ENCODE data around the gene SAA1. TPM values are rescaled to one million over a fixed set of nuclear protein-coding genes. Genes with fewer than 3 reads are reported as not detected.
"Not testable (repeated sequence)": the region's sequence is repeated elsewhere in the genome, so short reads cannot be mapped to it uniquely, and the experiment has no call there.

Gene SAA1
- polyA plus RNA-seq, 3 donors from 2014 or later, result not detected

GRCh38 chr11:18267335-18268133, 1.5 kb downstream of the SAA1 start:
- peak in 1 of 3 donors; percentile 18 for DNase-seq
- not testable (repeated sequence) for H3K27me3 Mint-ChIP-seq (ENCODE audit: low read depth in 3 of 3); H3K4me1 Mint-ChIP-seq; H3K9me3 Mint-ChIP-seq; H3K36me3 Mint-ChIP-seq
- Mint-ChIP-seq H3K4me3 (peak overlapping the region in 1 of 5 donors; percentile 55), H3K27ac (peak overlapping the region in 2 of 6 donors; percentile 65 to 75)

- not testable (repeated sequence) for H3K4me3 Mint-ChIP-seq
These were observed 3.2 kb downstream of the SAA1 start for GRCh38 chr11:18269252-18269651.

GRCh38 chr11:18270102-18270501, 4.0 kb downstream of the SAA1 start:
- H3K27ac Mint-ChIP-seq, result no peak overlapping the region
- no peak overlapping the region for H3K4me3 Mint-ChIP-seq
- no peaks in the 10 kb centered on the region for H3K9me3 Mint-ChIP-seq
- peaks cover 0 to 3% (median 0%) of the 10 kb centered on the region in 3 donors for H3K27me3 Mint-ChIP-seq (ENCODE audit: low read depth in 3 of 3)
- no peaks in the 10 kb centered on the region for H3K4me1 Mint-ChIP-seq
- H3K36me3 Mint-ChIP-seq, result peaks cover 4 to 14% (median 7%) of the 10 kb centered on the region in 3 donors
- DNase-seq, result no peak

More at GRCh38 chr11:18269252-18269651, 3.2 kb downstream of the SAA1 start:
- H3K9me3 Mint-ChIP-seq; H3K27ac Mint-ChIP-seq; H3K27me3 Mint-ChIP-seq (ENCODE audit: low read depth in 3 of 3); DNase-seq; H3K4me1 Mint-ChIP-seq: not testable (repeated sequence)
- H3K36me3 Mint-ChIP-seq, result peaks cover 4 to 13% (median 6%) of the 10 kb centered on the region in 3 donors

- H3K9me3 Mint-ChIP-seq, result no peaks in the 10 kb centered on the region
- no peak overlapping the region for H3K27ac Mint-ChIP-seq
- no peaks in the 10 kb centered on the region for H3K4me1 Mint-ChIP-seq
- H3K36me3 Mint-ChIP-seq, result peaks cover 4 to 17% (median 10%) of the 10 kb centered on the region in 3 donors
- DNase-seq, result no peak
- H3K27me3 Mint-ChIP-seq (ENCODE audit: low read depth in 3 of 3), result peaks cover 0 to 3% (median 0%) of the 10 kb centered on the region in 3 donors
- no peak overlapping the region for H3K4me3 Mint-ChIP-seq
These were observed 5.1 kb downstream of the SAA1 start for GRCh38 chr11:18271206-18271605.

DNA sequence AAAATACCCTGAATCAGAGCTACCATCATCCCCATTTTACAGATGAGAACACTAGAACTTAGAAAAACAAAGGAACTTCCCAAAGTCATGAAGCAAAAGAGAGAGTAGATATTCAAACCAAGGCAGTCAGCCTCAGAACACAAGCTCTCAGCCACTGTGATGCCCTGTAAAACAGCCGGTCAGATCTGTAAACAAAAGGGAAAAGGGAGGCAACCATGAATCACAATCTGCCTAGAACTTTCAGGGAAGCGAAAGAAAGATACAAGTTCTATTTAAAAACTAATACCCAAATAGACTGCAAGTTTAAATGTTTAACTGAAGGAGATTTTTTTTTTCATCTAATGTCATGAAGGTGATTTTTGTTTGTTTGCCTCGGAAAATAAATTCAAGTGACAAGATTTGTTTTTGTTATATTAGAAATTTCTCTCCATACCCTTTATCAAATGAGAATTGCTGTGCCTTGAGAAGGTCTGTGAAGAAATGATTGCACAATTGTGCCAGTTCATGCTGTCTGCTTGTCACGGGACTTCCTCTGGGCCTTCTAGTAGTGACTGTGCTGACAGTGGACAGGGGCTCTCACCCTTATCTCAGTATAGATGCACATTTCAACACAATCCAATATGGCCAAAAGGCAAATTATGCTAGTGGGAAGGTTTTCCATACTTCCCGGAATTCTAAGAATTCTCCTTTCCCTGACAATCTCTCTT, 11.7 kb downstream of the SAA1 start:
- no peak overlapping the region for H3K27ac Mint-ChIP-seq
- peaks cover 18 to 38% (median 36%) of the 10 kb centered on the region in 3 donors for H3K36me3 Mint-ChIP-seq
- no peak for DNase-seq
- no peak overlapping the region for H3K4me3 Mint-ChIP-seq
- peaks cover 0 to 3% (median 0%) of the 10 kb centered on the region in 3 donors for H3K27me3 Mint-ChIP-seq (ENCODE audit: low read depth in 3 of 3)
- peaks cover 8 to 9% of the 10 kb centered on the region in 2 donors for H3K4me1 Mint-ChIP-seq
- no peaks in the 10 kb centered on the region for H3K9me3 Mint-ChIP-seq

DNA sequence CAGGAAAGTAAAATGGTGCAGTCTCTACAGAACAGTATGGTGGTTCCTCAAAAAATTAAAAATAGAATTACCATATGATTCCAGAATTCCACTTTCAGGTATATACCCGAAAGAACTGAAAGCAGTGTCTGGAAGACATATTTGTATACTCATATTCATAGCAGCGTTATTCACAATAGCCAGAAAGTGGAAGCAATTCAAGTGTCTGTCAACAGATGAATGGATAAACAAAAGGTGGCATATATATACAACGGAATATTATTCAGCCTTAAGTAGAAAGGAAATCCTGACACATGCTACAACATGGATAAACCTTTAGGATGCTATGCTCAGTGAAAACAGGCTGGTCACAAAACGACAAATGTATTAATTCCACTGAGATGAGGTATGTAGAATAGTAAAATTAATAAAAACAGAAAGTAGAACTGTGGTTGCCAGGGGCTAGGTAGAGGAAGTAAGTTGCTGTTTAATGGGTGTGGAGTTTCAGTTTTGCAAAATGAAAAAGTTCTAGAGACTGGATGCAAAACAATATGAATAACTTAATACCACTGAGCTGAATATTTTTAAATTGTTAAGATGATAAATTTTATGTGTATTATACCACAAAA, 14.5 kb downstream of the SAA1 start:
- H3K9me3 Mint-ChIP-seq, result no peaks in the 10 kb centered on the region
- H3K27ac Mint-ChIP-seq, result peak overlapping the region; percentile 51 to 93 (median 77)
- H3K27me3 Mint-ChIP-seq (ENCODE audit: low read depth in 3 of 3), result no peaks in the 10 kb centered on the region
- peaks cover 8 to 9% of the 10 kb centered on the region in 2 donors for H3K4me1 Mint-ChIP-seq
- H3K4me3 Mint-ChIP-seq, result peak overlapping the region in 4 of 5 donors; percentile 5 to 87 (median 56)
- peaks cover 21 to 42% (median 36%) of the 10 kb centered on the region in 3 donors for H3K36me3 Mint-ChIP-seq
- DNase-seq, result peak in 1 of 3 donors; percentile 1

DNA sequence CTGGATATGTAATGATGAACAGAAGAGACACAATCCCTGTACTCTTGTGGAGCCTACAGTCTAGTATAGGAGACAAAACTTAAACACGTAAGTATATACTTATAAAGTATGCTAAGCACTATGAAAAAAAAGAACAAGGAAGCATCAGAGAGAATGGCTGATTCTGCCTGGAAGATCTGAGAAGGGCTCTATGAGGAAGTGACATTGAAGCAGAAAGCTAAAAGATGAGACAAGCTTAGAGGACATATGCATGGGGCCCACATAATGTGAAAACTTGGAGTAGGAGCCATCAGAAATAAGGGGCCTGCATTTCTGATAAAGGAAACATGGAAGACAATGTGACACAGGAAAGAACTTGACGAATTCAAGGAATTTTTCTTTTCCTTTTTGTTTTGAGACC, 16.6 kb downstream of the SAA1 start:
- Mint-ChIP-seq H3K27me3 (ENCODE audit: low read depth in 3 of 3) (no peaks in the 10 kb centered on the region), H3K4me1 (peaks cover 8 to 9% of the 10 kb centered on the region in 2 donors), H3K4me3 (no peak overlapping the region), H3K36me3 (peaks cover 34 to 50% (median 39%) of the 10 kb centered on the region in 3 donors), H3K27ac (no peak overlapping the region), H3K9me3 (no peaks in the 10 kb centered on the region)
- DNase-seq, result no peak

- Mint-ChIP-seq H3K27me3 (ENCODE audit: low read depth in 3 of 3) (no peaks in the 10 kb centered on the region), H3K36me3 (peaks cover 30 to 56% (median 33%) of the 10 kb centered on the region in 3 donors), H3K27ac (no peak overlapping the region), H3K4me3 (no peak overlapping the region), H3K9me3 (no peaks in the 10 kb centered on the region), H3K4me1 (peaks cover 1 to 2% of the 10 kb centered on the region in 2 donors)
- no peak for DNase-seq
These were observed 19.8 kb downstream of the SAA1 start for GRCh38 chr11:18285841-18286240.

DNA sequence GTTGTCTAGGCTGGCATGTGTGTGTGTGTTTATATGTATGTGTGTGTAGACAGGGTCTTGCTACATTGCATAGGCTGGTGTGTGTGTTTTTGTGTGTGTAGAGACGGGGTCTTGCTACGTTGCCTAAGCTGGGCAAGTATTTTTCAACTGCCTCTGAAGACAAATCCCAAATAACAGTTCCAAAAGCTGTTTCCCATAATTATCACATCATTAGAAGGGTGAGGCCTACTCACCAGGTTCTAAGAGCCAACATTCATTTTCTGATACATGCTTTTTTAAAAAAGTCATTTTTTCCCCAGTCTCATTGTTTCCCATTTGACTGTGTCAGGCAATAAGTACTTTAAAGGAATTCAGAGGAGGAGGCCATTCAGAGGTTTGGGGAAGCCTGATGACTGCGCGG, 22.8 kb downstream of the SAA1 start:
- Mint-ChIP-seq H3K27ac (no peak overlapping the region), H3K4me3 (no peak overlapping the region), H3K9me3 (no peaks in the 10 kb centered on the region), H3K4me1 (no peaks in the 10 kb centered on the region), H3K27me3 (ENCODE audit: low read depth in 3 of 3) (no peaks in the 10 kb centered on the region), H3K36me3 (peaks cover 36 to 59% (median 38%) of the 10 kb centered on the region in 3 donors)
- no peak for DNase-seq

GRCh38 chr11:18294862-18295261, 28.8 kb downstream of the SAA1 start:
- H3K4me3 Mint-ChIP-seq, result no peak overlapping the region
- H3K36me3 Mint-ChIP-seq, result peaks cover 51 to 71% (median 62%) of the 10 kb centered on the region in 3 donors
- no peak overlapping the region for H3K27ac Mint-ChIP-seq
- peaks cover 0 to 2% (median 0%) of the 10 kb centered on the region in 6 donors for H3K9me3 Mint-ChIP-seq
- H3K27me3 Mint-ChIP-seq (ENCODE audit: low read depth in 3 of 3), result peaks cover 0 to 1% (median 0%) of the 10 kb centered on the region in 3 donors
- H3K4me1 Mint-ChIP-seq, result no peaks in the 10 kb centered on the region
- no peak for DNase-seq

DNA sequence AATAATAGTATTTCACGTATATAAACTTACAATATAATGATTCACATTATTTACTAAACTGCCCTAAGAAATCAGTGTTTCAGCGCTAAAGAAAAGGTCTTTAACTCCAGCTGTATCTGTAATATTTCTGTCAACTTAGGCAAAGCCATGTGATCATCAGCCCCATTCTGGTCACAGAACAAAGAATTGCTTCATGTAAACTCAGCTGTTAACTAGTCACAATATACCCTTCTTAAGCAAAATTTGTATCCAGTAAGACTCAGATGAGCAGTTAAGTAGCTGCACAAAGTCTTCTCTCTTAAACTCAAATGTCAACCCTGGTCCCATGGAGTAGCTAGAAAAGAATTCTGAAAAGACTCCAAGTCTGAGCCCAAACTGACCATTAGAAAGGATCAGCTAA, 29.3 kb downstream of the SAA1 start:
- Mint-ChIP-seq H3K27ac (no peak overlapping the region), H3K4me1 (no peaks in the 10 kb centered on the region), H3K4me3 (no peak overlapping the region), H3K36me3 (peaks cover 48 to 67% (median 62%) of the 10 kb centered on the region in 3 donors), H3K27me3 (ENCODE audit: low read depth in 3 of 3) (peaks cover 0 to 1% (median 0%) of the 10 kb centered on the region in 3 donors), H3K9me3 (peaks cover 0 to 2% (median 0%) of the 10 kb centered on the region in 6 donors)
- no peak for DNase-seq

DNA sequence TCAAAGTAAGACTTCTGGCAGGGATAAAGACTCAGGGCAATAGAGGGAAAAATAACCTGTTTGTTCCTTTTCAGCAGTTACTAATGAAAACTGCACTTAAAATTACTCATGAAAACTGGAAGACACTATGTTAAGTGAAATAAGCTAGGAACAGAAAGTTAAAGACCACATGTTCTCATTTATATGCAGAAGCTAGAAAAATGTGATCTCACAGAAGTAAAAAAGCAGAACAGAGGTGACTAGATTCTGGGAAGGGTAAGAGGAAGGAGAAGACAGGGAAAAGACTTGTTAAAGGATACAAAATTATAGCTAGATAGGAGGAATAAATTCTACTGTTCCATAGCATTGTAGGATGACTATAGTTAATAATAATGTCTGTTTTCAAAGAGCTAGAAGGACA, 33.7 kb downstream of the SAA1 start:
- Mint-ChIP-seq H3K9me3 (peaks cover 0 to 2% (median 0%) of the 10 kb centered on the region in 6 donors), H3K4me3 (no peak overlapping the region), H3K36me3 (peaks cover 41 to 57% (median 45%) of the 10 kb centered on the region in 3 donors), H3K27ac (no peak overlapping the region), H3K4me1 (no peaks in the 10 kb centered on the region), H3K27me3 (ENCODE audit: low read depth in 3 of 3) (peaks cover 0 to 1% (median 0%) of the 10 kb centered on the region in 3 donors)
- DNase-seq, result no peak

DNA sequence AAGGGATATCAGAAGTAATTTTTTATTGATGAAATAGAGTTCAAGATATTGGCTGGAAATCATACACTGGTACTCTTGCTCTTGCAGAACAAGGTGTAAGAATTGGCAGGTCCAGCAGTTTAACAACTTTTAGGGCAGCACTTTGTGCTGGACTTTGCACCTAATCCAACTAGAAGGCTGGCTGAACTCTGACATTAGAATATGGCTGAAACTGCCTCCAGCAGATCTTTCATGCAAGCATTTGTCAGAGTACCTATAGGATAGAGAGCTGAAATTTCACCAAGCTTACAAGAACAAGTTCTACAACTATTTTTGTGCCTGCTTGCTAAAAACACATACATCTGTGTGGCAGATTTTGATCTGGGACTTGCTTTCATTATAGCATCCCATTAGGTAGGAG, 38.7 kb downstream of the SAA1 start:
- Mint-ChIP-seq H3K9me3 (no peaks in the 10 kb centered on the region), H3K4me3 (no peak overlapping the region), H3K27ac (peak overlapping the region in 1 of 6 donors; percentile 6), H3K36me3 (peaks cover 29 to 55% (median 39%) of the 10 kb centered on the region in 3 donors), H3K27me3 (ENCODE audit: low read depth in 3 of 3) (no peaks in the 10 kb centered on the region), H3K4me1 (no peaks in the 10 kb centered on the region)
- no peak for DNase-seq
